Astrocyte (in vitro differentiated cells and primary cell): Measurements from ENCODE around the gene CNOT3. TPM values are rescaled to one million over a fixed set of nuclear protein-coding genes. Genes with fewer than 3 reads are reported as not detected.

ENCODE experiments used
- DNase-seq: peaks from one replicate; pipeline ENCODE4 v3.0.0-alpha.2; 2010; ENCODE audit warnings: low read depth
- FAIRE-seq: peaks from 2 replicates; lab custom pipeline; 2011; peaks lifted over from hg19 to GRCh38; lab: Jason Lieb, UNC
- H2AFZ ChIP-seq: 2 replicates; pipeline ENCODE4 v1.6.0; 2012; ENCODE audit warnings: low read depth, low read length, inconsistent platforms
- H3K27ac ChIP-seq: 2 replicates; pipeline ENCODE4 v1.5.1; 2011; ENCODE audit warnings: low read depth, low read length, inconsistent platforms
- H3K27me3 ChIP-seq: 2 replicates; pipeline ENCODE4 v1.6.0; 2011; ENCODE audit warnings: low read length, inconsistent platforms; ENCODE audit not compliant: insufficient read depth
- H3K36me3 ChIP-seq: 2 replicates; pipeline ENCODE4 v1.5.1; 2011; ENCODE audit warnings: low read length, inconsistent platforms; ENCODE audit not compliant: insufficient read depth
- H3K4me1 ChIP-seq: 2 replicates; pipeline ENCODE4 v1.5.1; 2011; ENCODE audit warnings: low read length, inconsistent platforms; ENCODE audit not compliant: insufficient read depth
- H3K4me2 ChIP-seq: 2 replicates; pipeline ENCODE4 v1.6.0; 2012; ENCODE audit warnings: low read length, inconsistent platforms
- H3K4me3 ChIP-seq: 2 replicates; pipeline ENCODE4 v1.5.1; 2011; ENCODE audit warnings: low read depth, mild to moderate bottlenecking, low read length, inconsistent platforms; ENCODE audit not compliant: insufficient read depth
- H3K79me2 ChIP-seq: 2 replicates; pipeline ENCODE4 v1.6.0; 2012; ENCODE audit warnings: mild to moderate bottlenecking, low read length, inconsistent platforms; ENCODE audit not compliant: insufficient read depth
- H3K9ac ChIP-seq: 2 replicates; pipeline ENCODE4 v1.6.0; 2012; ENCODE audit warnings: mild to moderate bottlenecking, low read length, inconsistent platforms
- H3K9me3 ChIP-seq: 2 replicates; pipeline ENCODE4 v1.5.1; 2012; ENCODE audit warnings: low read depth, mild to moderate bottlenecking, low read length, inconsistent platforms; ENCODE audit not compliant: insufficient read depth
- H4K20me1 ChIP-seq: 2 replicates; pipeline ENCODE4 v1.6.0; 2012; ENCODE audit warnings: low read length, inconsistent platforms; ENCODE audit not compliant: insufficient read depth
- H3K27ac Mint-ChIP-seq: one replicate; pipeline ENCODE4 v1.8.0; 2021; ENCODE audit warnings: mild to moderate bottlenecking, mixed read lengths; ENCODE audit not compliant: unreplicated experiment
- H3K27me3 Mint-ChIP-seq: one replicate; pipeline ENCODE4 v1.8.0; 2021; ENCODE audit warnings: low read depth, mixed read lengths; ENCODE audit not compliant: unreplicated experiment
- H3K36me3 Mint-ChIP-seq: one replicate; pipeline ENCODE4 v1.8.0; 2021; ENCODE audit warnings: low read depth, mixed read lengths; ENCODE audit not compliant: unreplicated experiment
- H3K4me1 Mint-ChIP-seq: one replicate; pipeline ENCODE4 v1.8.0; 2021; ENCODE audit warnings: low read depth, mixed read lengths; ENCODE audit not compliant: unreplicated experiment
- H3K4me3 Mint-ChIP-seq: one replicate; pipeline ENCODE4 v1.8.0; 2021; ENCODE audit warnings: mild to moderate bottlenecking, moderate library complexity, mixed read lengths; ENCODE audit not compliant: unreplicated experiment
- H3K9me3 Mint-ChIP-seq: one replicate; pipeline ENCODE4 v1.8.0; 2021; ENCODE audit warnings: mild to moderate bottlenecking, mixed read lengths; ENCODE audit not compliant: unreplicated experiment
- EZH2 ChIP-seq: IDR thresholded peaks from 2 replicates; pipeline ENCODE4 v1.6.1; 2012; ENCODE audit warnings: mild to moderate bottlenecking, low read length, inconsistent platforms; ENCODE audit not compliant: insufficient read depth
- total RNA-seq: library from RNA; stranded (reverse); gene quantifications from 2 replicates; pipeline ENCODE4 v1.2.1, GENCODE V29; 2021
- TF ChIP-seq, protein P1 (sequence below): IDR thresholded peaks from 2 replicates; pipeline ENCODE4 v1.5.1; 2011; ENCODE audit warnings: low read depth, mild to moderate bottlenecking, inconsistent platforms, low read length, moderate library complexity; ENCODE audit not compliant: insufficient read depth

The CNOT3 gene
- total RNA-seq, 1 donor from 2014 or later, result 39.2 TPM

DNA sequence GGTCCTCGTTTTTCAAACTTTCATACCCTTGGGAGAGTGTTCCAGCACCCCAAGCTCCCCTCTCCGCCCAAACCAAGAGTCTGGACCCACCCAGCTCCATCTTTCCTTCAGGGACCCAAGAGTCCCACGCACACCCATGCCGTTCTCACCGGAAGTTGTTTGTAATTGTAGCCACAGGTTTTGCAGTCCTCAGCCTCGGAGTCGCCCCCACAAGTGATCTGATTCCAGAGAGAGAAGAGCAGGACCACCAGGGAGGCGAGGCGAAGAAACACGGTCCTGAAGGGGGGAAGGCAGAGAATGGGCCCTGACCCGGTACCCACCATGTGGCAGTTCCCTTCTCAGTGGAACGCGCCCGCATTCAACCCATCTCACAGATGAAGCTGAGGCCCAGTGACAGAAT is 25.3 kb downstream of the CNOT3 start:
- Mint-ChIP-seq H3K4me1 (peaks cover 7% of the 10 kb centered on the region), H3K36me3 (peaks cover 6% of the 10 kb centered on the region), H3K27me3 (peaks cover 10% of the 10 kb centered on the region), H3K9me3 (peaks cover 7% of the 10 kb centered on the region), H3K4me3 (no peak overlapping the region), H3K27ac (no peak overlapping the region)
- Histone ChIP-seq H3K4me2 (peak overlapping the region; percentile 73), H4K20me1 (no peaks in the 10 kb centered on the region), H3K9ac (no peak overlapping the region), H3K9me3 (no peaks in the 10 kb centered on the region), H3K79me2 (peaks cover 11% of the 10 kb centered on the region), H2AFZ (no peak overlapping the region), H3K27ac (no peak overlapping the region), H3K4me3 (no peak overlapping the region), H3K4me1 (peaks cover 22% of the 10 kb centered on the region), H3K36me3 (no peaks in the 10 kb centered on the region), H3K27me3 (no peaks in the 10 kb centered on the region)
- FAIRE-seq, result no peak
- TF ChIP-seq EZH2, result no peak
- TF ChIP-seq, protein P1, sequence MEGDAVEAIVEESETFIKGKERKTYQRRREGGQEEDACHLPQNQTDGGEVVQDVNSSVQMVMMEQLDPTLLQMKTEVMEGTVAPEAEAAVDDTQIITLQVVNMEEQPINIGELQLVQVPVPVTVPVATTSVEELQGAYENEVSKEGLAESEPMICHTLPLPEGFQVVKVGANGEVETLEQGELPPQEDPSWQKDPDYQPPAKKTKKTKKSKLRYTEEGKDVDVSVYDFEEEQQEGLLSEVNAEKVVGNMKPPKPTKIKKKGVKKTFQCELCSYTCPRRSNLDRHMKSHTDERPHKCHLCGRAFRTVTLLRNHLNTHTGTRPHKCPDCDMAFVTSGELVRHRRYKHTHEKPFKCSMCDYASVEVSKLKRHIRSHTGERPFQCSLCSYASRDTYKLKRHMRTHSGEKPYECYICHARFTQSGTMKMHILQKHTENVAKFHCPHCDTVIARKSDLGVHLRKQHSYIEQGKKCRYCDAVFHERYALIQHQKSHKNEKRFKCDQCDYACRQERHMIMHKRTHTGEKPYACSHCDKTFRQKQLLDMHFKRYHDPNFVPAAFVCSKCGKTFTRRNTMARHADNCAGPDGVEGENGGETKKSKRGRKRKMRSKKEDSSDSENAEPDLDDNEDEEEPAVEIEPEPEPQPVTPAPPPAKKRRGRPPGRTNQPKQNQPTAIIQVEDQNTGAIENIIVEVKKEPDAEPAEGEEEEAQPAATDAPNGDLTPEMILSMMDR, result no peak
- DNase-seq, result no peak

DNA sequence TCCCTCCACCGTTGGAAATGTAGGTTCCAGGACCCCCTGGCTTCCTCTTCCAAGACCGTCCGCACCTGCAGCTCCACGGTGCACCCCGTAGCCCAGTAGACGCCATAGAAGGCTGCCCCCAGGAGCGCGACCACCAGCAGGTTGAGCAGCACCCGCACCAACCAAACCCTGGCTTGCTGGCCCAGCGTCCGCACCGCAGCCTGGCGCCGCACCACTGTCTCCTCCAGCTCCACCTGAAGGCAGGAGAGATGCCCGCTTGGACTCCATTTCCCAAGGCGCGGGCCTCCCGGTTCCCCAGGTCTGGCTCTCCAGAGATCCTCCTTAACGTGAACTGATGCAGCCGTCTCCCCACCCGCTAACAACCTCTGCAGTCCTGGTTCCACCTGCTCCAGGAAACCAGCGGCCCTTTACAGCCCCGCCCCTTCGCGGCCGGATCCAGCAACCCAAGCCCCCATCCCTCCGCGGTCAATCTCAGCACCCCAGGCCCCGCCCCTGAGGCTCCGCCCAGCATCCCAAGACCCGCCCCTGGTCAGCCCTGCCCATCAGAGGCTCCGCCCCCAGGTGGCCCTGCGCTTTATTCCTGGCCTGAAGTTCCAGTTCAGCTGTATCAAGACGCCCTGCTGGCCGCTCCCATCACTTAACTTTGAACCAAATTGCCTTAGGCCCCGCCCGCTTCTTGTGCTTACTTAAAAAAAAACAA is 27.0 kb downstream of the CNOT3 start:
- Histone ChIP-seq H3K36me3 (no peaks in the 10 kb centered on the region), H3K79me2 (no peaks in the 10 kb centered on the region), H3K9ac (no peak overlapping the region), H3K4me2 (peak overlapping the region; percentile 71), H3K4me1 (peaks cover 13% of the 10 kb centered on the region), H3K27me3 (no peaks in the 10 kb centered on the region), H3K9me3 (no peaks in the 10 kb centered on the region), H3K4me3 (peak overlapping the region; percentile 23), H3K27ac (no peak overlapping the region), H4K20me1 (no peaks in the 10 kb centered on the region), H2AFZ (peak overlapping the region; percentile 41)
- H3K27me3 Mint-ChIP-seq, result peaks cover 10% of the 10 kb centered on the region
- no peak for TF ChIP-seq EZH2
- TF ChIP-seq, protein P1, result no peak
- no peak overlapping the region for H3K27ac Mint-ChIP-seq
- FAIRE-seq, result no peak
- H3K4me3 Mint-ChIP-seq, result no peak overlapping the region
- peaks cover 7% of the 10 kb centered on the region for H3K4me1 Mint-ChIP-seq
- H3K36me3 Mint-ChIP-seq, result peaks cover 6% of the 10 kb centered on the region
- peaks cover 7% of the 10 kb centered on the region for H3K9me3 Mint-ChIP-seq
- peak; percentile 25 for DNase-seq

DNA sequence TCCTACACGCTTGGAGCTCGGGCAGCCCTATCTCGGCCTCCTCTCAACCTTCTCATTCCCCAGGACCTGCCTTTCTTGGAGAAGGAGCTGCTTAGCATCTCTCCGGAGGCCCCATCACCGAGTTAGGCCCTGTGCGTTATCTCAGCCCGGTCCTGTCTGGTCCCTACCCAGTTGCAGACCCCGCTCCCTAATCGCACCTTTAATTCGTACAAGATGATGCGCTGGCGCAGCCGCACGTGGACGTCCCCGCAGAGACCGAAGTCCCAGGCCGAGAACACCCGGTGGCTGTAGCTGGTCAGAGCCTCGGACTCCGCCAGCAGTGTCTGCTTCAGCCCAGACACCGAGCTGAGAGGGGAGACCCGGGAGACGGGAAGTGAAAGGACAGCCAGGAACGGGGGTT is 27.7 kb downstream of the CNOT3 start:
- Histone ChIP-seq H3K79me2 (no peaks in the 10 kb centered on the region), H3K36me3 (no peaks in the 10 kb centered on the region), H3K4me1 (peaks cover 12% of the 10 kb centered on the region), H3K4me3 (no peak overlapping the region), H3K27ac (no peak overlapping the region), H3K4me2 (no peak overlapping the region), H3K9me3 (no peaks in the 10 kb centered on the region), H4K20me1 (no peaks in the 10 kb centered on the region), H3K27me3 (no peaks in the 10 kb centered on the region), H2AFZ (no peak overlapping the region), H3K9ac (no peak overlapping the region)
- FAIRE-seq (no peak), DNase-seq (no peak)
- no peak overlapping the region for H3K4me3 Mint-ChIP-seq
- H3K4me1 Mint-ChIP-seq, result peaks cover 7% of the 10 kb centered on the region
- H3K9me3 Mint-ChIP-seq, result peaks cover 7% of the 10 kb centered on the region
- H3K36me3 Mint-ChIP-seq, result peaks cover 6% of the 10 kb centered on the region
- H3K27ac Mint-ChIP-seq, result no peak overlapping the region
- TF ChIP-seq, protein P1, result no peak
- no peak for TF ChIP-seq EZH2
- H3K27me3 Mint-ChIP-seq, result peaks cover 10% of the 10 kb centered on the region
